HS-27A (cell line): ENCODE measurements around the gene RAB43.
"Not testable (repeated sequence)": the region's sequence is repeated elsewhere in the genome, so short reads cannot be mapped to it uniquely, and the experiment has no call there.

Experiments used
- DNase-seq: peaks from one replicate; pipeline ENCODE4 v3.0.0-alpha.2; 2012; ENCODE audit warnings: low read depth, missing footprints

RAB43 gene

DNA sequence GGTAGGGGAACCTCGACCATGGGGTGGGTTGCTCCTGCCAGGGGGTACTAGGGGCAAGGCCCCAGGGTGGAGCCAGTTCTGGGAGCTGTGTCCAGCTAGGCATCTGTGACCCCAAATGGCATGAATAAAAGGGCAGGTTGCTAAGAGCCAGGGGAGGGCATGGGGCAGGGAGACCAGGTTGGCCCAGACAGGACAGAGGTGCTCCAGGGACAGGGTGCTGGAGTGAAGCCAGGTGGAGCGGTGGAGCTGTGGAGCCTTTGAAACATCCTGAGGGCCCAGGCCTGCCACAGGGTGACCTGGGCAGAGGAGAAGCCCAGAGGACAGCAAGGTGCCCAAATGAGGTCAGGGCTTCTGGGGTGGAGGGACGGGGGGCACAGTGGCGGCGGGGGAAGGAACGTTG, 33.3 kb downstream of the RAB43 start:
- DNase-seq: not testable (repeated sequence)

DNA sequence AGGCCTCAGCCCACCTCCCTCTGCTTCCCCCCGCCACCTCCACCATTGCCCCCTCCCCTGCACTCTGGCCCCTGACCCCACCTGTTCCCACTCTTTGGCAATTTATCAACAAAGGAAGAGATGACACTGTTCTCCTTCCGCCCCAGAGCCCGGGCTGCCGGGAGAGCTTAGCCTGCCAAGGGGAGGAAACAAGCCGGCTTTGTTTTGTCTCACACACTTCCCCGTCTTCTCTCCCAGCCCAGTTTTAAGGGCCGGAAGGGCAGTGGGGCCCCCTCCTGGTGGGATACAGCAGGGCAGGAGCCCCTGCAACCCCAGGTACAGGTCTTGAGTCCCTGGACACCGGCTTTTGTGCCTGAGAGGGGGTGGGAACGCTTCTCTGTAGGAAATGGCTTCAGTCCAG, 33.7 kb downstream of the RAB43 start:
- not testable (repeated sequence) for DNase-seq

DNA sequence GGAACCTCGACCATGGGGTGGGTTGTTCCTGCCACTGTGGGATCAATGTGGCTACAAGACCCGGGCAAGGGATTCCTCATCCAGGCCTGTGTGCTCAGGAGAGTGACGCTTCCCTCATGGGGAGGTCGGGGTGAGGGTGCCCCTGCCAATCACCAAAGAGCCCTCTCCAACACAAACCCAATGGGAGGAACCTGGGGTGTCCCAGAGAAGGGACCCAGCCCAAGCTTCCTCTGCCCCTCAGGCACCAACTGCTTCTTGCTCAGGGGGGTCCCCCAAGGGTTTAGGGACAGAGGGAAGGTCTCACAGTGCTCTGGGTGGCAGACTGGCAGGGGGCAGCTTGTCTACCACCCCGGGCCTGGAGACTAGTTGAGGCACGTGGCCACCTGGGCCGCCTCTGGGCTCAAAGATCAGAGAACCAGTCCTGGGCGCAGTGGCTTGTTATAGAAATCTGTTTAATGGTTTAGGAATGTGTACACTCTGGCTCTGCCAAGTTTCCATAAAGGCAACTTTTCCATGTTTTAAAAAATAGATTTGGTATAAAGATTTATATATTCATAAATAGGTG, 34.4 kb downstream of the RAB43 start:
- no peak for DNase-seq

DNA sequence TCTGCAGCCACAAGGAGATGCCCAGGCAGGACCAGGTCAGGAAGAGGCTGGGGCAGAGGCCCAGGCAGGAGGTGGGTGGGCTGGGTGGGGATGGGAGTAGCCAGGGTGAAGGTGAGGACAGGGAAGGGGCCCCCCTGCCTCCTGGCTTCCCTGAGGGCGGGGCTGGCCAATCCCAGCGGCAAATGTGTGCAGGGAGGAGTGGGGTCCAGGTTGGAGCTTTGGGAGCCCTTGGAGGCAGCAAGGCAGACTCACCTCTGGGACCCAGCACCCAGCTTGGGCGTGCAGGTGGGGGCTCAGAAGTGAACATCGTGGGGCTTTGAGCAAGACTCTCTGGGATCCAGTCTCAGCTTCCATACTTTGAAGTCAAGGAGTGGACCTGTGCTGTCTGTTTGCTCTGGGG, 35.8 kb downstream of the RAB43 start:
- DNase-seq: no peak

DNA sequence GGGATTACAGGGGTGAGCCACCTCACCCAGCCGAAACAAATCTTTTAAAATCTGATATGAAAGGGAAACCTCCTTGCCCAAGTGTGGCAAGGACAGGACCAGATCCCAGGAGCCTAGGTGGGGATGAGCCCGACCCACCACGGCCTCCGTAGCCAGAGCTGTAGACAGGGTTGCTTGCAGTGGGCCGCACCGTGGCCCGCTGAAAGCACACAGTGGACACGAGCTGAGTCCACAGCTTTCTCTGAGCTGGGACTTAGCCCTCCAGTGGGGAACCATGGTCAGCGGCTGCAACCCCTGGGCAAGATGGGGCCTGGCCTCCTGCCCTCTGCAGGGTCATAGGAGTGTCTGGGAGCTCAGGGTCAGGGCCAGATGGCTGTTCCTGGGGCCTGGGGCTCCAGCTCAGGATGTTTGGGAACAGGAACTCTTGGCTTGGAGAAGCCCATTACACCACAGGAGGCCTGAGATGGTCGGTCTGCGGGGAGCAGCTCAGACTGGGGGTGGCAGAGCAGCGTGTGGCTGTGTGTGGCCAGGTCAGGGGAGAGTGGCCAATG, 36.4 kb downstream of the RAB43 start:
- DNase-seq: no peak

DNA sequence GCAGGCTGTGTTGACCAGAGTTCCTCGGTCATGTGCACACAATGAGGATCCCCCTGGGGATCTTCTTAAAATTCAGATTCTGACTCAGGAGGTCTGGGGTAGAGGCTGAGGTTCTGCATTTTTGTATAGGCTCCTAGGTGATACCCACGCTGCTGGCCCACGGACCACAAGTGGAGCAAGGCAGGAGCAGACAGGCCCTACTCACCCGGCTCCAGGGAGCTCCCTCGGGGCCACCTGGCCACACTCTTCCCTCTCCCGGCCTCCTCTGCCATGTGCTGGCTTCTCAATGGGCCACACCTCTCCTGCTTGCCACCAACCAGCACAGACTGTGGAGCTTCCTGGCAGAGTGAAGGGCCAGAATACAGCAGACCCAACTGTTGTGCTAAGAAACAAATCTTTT, 37.1 kb downstream of the RAB43 start:
- DNase-seq: no peak

DNA sequence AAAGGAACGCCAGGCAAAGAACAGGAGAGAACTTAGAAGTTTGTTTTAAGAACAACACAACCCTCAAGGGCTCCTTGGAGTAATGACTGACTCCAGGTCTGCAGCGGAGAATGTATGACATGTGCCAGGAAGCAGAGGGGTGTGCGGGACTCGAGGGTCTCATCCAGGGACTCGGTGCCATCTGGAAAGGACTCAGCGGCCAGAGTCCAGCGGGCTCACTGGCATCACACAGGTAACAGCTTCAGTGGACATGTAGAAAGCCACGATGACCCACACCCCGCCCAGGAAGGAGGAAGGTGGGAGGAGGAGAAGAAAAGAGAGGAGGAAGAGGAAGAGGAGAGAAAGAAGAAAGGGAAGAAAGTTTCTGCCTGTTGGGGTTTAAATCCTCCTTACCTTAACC, 39.6 kb downstream of the RAB43 start:
- no peak for DNase-seq

DNA sequence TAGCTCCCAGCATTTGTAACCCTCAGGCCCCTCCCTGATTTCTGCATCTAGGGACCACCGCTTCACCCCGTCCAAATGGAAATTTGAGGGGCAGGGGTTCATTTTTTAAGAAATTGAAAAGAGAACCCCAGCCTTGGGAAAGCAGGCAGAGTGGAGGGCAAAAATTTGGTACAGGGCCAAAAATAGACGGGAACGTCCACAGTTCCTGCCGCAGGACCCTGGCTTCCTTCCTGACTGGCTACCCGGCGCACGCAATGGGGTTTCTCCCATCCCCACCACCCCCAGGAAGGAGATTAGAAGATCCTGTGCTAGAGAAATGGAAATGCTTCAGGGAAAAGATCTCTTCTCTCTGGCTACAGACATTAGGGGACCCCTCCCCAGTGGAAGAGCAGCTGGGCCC, 40.1 kb downstream of the RAB43 start:
- no peak for DNase-seq

DNA sequence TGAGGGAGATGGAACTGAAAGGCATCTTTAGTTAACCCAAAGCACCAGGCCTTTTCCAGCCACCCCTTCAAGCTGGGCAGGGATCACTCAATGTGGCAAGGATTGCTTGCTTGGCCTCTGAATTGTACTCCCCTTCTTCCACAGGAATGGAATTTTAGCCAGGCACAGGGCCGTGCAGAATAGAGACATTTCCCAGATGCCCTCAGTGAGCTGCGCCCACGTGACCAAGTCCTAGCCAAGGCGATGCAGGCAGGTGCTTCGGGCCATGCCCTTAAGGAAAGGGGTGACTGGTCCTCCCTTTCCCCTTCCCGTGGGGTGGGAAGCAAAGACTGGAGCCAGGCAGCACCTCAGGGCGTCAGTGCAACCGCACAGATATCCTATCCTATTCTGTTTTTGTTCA, 43.1 kb downstream of the RAB43 start:
- DNase-seq: no peak

DNA sequence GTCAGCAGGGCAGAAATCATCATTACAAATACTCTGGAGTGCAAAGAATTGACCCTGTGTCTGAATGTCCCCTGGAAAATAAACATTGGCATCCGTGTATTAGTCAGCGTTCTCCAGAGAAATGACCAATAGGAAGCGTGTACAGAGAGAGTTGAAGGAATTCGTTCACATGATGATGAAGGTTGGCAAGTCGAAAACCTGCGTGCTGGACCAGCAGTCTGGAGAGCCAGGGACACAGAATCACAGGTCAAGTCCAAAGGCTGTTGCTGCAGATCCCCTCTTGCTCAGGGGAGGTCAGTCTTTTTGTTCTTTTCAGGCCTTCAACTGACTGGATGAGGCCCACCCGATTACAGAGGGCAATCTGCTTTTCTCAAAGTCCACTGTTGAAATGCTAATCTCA, 44.4 kb downstream of the RAB43 start:
- no peak for DNase-seq

DNA sequence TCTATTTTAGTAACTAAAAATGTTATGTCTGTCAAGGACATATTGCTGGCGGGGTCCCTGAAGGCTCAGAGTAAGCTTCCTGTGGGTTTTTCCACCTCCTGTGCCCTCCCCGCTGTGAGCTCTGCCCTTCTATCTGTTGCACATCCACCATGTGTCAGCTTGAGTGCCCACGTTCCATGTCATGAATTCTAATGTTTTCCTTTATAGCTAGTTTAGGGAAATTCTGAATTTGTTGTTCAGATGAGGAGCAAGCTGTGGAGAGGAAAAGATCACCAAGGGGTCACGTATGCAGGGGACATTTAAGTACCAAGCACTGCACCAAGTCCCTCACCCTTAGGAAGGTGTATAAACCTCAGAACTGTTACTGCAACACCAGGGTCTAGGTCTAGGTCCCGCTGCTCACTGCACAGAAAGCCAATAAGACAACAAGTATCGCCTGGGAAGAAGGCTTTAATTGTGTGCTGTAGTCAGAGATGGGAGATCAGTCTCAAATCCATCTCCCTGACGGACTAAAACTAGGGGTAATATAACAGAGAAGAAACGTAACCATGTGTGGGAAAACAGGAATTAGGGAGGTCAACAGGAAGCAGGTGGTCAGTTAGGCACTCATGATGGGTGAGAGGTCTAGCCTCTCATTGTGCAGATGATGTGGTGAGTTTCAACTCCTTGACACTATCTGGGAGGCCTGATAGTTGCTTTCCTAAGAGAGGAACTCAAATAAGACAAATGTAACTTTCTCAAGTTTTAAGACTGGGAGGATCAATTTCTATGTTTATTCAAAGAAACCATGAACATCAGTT, 51.3 kb downstream of the RAB43 start:
- DNase-seq: no peak

DNA sequence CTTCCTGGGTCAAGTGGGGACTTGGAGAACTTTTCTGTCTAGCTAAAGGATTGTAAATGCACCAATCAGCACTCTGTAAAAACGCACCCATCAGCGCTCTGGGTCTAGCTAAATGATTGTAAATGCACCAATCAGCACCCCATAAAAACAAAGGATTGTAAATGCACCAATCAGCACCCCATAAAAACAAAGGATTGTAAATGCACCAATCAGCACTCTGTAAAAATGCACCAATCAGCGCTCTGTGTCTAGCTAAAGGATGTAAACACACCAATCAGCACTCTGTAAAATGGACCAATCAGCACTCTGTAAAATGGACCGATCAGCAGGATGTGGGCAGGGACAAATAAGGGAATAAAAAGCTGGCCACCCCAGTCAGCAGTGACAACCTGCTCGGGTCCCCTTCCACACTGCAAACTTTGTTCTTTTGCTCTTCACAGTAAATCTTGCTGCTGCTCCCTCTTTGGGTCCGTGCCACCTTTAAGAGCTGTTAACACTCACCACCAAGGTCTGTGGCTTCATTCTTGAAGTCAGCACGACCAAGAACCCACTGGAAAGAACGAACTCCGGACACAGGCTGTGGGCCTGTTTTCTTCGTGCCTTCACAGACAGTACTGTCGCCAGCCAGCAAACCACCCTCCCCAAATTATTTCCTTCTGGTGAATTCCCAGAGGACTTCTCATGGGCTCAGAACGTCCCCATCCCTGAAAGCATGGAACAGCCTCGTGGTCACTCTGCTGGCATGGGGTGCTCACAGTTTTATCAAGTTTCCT, 52.1 kb downstream of the RAB43 start:
- DNase-seq: not testable (repeated sequence)

DNA sequence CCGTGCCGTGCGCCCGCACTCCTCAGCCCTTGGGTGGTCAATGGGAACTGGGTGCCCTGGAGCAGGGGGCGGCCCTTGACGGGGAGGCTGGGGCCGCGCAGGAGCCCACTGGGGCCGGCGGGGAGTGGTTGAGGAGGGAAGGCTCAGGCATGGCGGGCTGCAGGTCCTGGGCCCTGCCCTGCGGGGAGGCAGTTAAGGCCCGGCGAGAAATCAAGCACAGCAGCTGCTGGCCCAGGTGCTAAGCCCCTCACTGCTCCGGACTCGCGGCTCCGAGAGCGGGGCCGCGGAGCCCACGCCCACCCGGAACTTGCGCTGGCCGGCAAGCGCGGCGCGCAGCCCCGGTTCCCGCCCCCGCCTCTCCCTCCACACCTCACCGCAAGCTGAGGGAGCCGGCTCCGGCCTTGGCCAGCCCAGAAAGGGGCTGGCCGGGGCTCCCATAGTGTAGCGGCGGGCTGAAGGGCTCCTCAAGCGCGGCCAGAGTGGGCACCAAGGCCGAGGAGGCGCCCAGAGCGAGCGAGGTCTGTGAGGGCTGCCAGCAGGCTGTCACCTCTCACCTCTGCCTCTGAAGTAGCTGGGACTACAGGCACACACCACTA, 53.2 kb downstream of the RAB43 start:
- no peak for DNase-seq

DNA sequence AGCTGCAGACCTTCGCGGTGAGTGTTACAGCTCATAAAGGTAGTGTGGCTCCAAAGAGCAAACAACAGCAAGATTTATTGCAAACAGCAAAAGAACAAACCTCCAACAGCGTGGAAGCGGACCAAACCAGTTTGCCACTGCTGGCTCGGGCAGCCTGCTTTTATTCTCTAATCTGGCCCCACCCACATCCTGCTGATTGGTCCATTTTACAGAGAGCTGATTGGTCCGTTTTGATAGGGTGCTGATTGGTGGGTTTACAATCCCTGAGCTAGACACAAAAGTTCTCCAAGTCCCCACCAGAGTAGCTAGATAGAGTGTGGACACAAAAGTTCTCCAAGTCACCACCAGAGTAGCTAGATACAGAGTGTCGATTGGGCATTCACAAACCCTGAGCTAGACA, 53.9 kb downstream of the RAB43 start:
- DNase-seq: not testable (repeated sequence)

DNA sequence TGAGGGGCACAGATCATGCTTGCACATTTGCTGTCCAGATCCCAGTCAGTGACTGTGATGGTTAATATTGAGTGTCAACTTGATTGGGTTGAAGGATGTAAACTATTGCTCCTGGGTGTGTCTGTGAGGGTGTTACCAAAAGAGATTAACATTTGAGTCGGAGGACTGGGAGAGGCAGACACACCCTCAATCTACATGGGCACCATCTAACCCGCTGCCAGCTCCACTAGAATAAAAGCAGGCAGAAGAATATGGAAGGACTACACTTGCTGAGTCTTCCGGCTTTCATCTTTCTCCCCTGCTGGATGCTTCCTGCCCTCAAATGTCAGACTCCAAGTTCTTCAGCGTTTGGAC, 55.9 kb downstream of the RAB43 start:
- no peak for DNase-seq

DNA sequence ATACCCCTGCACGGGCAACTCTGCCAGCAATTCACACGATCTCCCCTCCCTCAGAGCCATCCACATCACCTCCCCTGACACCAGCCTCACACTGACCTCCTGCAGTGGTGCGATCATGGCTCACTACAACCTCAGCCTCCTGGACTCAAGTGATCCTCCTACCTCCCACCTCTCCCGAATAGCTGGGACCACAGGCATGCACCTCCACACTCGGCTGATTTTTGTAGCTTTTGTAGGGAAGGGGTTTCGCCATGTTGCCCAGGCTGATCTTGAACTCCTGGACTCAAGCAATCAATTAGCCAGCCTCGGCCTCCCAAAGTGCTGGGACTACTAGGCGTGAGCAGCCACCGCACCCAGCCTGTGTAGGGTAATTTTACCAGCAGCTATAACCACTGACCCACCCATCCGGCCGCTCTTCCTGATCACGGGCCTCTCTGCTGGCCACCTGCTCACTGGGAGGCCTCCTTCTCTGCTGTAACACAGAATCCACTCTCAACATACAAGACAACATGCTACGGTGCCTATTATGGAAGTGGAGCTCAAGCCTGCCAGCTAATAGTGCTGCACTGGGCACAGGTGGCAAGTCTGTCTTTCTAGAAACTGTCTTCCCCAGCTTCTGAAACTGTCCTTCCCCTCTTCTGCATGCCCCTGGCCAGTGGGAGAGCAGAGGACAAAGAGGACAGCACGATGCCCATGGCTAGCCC, 56.4 kb downstream of the RAB43 start:
- no peak for DNase-seq

DNA sequence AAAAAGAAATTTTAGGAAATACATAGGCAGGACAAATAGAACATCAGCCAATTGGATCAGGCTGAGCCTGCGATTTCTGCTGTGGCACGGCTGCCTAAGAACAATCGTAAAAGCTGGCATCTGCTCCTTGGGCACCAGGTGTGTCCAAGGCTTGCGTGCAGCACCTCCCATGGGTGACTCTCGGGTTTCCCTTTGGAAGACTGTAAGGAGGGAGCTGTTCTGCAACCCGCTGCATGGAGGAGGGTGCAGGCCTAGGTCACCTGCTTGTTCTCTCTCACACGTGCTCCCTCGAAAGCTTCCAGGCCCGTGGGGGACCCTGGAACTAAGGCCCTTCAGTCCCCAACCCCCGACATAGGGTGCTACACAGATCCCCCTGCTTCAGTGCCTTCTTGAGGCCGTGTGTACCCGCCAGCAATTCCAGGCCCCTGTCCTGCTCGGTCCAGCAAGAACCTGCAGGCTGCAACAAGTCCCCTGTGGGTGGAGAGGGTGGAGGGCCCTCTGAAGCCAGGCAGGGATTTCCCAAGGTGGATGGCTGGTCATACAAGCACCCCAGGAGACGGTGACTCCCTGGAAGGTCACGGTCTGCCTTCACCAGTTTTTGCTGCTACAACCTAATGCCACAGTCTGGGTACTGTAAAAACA, 57.6 kb downstream of the RAB43 start:
- no peak for DNase-seq

DNA sequence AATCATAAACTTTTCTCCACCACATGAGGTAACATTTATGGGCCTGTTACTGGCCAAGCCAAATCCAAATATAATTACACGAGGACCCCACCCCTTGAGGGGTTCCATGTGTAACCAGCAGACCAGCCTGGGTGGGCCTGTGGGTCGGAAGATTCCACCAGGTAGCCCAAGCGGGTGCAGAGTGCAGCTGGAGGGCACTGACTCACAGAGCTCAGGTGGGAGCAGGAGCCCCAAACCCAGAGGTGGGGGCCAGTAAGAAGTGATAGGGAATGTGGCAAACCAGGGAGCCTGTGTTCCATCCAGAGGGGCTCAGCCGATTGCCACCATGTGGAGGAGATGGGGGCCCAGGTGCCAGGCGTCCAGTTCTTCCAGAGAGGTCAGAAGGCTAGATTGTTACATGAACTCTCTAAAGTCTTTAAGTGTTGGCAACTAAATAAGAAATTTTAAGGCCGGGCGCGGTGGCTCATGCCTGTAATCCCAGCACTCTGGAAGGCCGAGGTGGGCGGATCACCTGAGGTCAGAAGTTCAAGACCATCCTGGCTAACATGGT, 58.4 kb downstream of the RAB43 start:
- no peak for DNase-seq

DNA sequence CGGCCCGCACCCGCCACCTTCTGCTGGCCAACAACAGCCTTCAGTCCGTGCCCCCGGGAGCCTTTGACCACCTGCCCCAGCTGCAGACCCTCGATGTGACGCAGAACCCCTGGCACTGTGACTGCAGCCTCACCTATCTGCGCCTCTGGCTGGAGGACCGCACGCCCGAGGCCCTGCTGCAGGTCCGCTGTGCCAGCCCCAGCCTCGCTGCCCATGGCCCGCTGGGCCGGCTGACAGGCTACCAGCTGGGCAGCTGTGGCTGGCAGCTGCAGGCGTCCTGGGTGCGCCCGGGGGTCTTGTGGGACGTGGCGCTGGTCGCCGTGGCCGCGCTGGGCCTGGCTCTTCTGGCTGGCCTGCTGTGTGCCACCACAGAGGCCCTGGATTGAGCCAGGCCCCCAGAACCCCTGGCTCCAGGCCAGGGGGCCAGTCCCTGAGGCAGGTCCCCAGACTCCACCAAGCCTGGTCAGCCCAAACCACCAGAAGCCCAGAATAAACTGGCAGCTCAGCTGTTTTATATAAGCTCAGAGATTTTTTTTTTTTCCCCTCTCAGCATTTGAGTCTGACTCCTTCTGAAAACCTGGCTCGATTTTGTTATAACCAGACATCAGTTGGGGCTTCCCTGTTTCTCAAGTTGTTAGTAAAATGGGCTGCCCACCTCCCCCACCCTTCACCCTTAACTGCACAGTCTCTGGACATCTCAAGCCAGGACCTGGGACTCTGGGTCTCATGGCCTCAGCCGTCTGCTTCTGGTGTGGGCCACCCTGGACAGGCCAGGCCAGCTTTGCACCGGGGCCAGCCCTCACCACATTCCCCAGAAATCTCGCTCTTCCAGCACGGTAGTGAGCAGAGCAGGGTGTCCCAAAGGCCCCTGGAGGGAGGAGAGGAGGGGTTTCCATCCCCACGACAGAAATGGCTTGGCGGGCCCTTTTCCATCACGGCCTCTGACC, 59.4 kb downstream of the RAB43 start:
- DNase-seq: no peak
